Measurements from ENCODE around the gene HELZ.

GRCh38 chr17:67200727-67201301 is 44.2 kb downstream of the HELZ start:
- TF ChIP-seq CTCF (tag by site-specific recombination; IDR thresholded peaks at IDR 0.05) (no peak), ZNF274 (IDR thresholded peaks at IDR 0.05; ENCODE audit: low read length) (no peak), ZNF274 (tag by site-specific recombination; IDR thresholded peaks at IDR 0.05; ENCODE audit: borderline replicate concordance) (no peak), ZNF670 (tag by site-specific recombination; IDR thresholded peaks at IDR 0.05; ENCODE audit: low read depth) (no peak), ZNF660 (tag by site-specific recombination; IDR thresholded peaks at IDR 0.05) (no peak), ZNF280D (tag by site-specific recombination; IDR thresholded peaks at IDR 0.05) (no peak), ZNF132 (tag by site-specific recombination; IDR thresholded peaks at IDR 0.05; ENCODE audit: borderline replicate concordance) (no peak), ZNF768 (tag by site-specific recombination; IDR thresholded peaks at IDR 0.05) (no peak), ZEB2 (tag by site-specific recombination; IDR thresholded peaks at IDR 0.05) (no peak), ZNF350 (tag by site-specific recombination; IDR thresholded peaks at IDR 0.05) (no peak), ZBTB21 (tag by site-specific recombination; IDR thresholded peaks at IDR 0.05) (no peak), ZNF311 (tag by site-specific recombination; IDR thresholded peaks at IDR 0.05; ENCODE audit: borderline replicate concordance) (no peak), ZBTB26 (tag by site-specific recombination; optimal IDR thresholded peaks at IDR 0.05) (no peak)
